ENCODE data around the gene BTBD3. TPM values are rescaled to one million over a fixed set of nuclear protein-coding genes. Genes with fewer than 3 reads are reported as not detected.

Gene BTBD3
- total RNA-seq, 1 donor from 2014 or later: 28.3 TPM

- no peak overlapping the region for H3K4me3 ChIP-seq
- intact Hi-C loops (cut with micrococcal nuclease): no loop called here
- no peak for DNase-seq
Measured at GRCh38 chr20:11949711-11950110, 32.0 kb downstream of the BTBD3 start.

GRCh38 chr20:11951696-11952095 lies 34.0 kb downstream of the BTBD3 start:
- DNase-seq: no peak
- Histone ChIP-seq H3K9me3 (replicated peaks) (peaks cover 8% of the 10 kb centered on the region), H3K4me3 (no peak overlapping the region), H3K27ac (replicated peaks) (no peak overlapping the region), H3K36me3 (no peaks in the 10 kb centered on the region), H3K27me3 (ENCODE audit: low read depth) (no peaks in the 10 kb centered on the region), H3K4me1 (no peaks in the 10 kb centered on the region)
- TF ChIP-seq CTCF (IDR thresholded peaks at IDR 0.05; ENCODE audit: borderline replicate concordance): no peak
- intact Hi-C loops (cut with micrococcal nuclease): no loop called here

More at GRCh38 chr20:11949711-11950110, 32.0 kb downstream of the BTBD3 start:
- no peak for TF ChIP-seq CTCF (IDR thresholded peaks at IDR 0.05; ENCODE audit: borderline replicate concordance)
- Histone ChIP-seq H3K4me1 (no peaks in the 10 kb centered on the region), H3K27ac (replicated peaks) (no peak overlapping the region), H3K27me3 (ENCODE audit: low read depth) (no peaks in the 10 kb centered on the region), H3K9me3 (replicated peaks) (peaks cover under 1% of the 10 kb centered on the region), H3K36me3 (no peaks in the 10 kb centered on the region)

GRCh38 chr20:11952639-11953038 lies 34.9 kb downstream of the BTBD3 start:
- Histone ChIP-seq H3K36me3 (no peaks in the 10 kb centered on the region), H3K27me3 (ENCODE audit: low read depth) (no peaks in the 10 kb centered on the region), H3K4me3 (no peak overlapping the region), H3K27ac (replicated peaks) (no peak overlapping the region), H3K4me1 (no peaks in the 10 kb centered on the region), H3K9me3 (replicated peaks) (peaks cover 8% of the 10 kb centered on the region)
- TF ChIP-seq CTCF (IDR thresholded peaks at IDR 0.05; ENCODE audit: borderline replicate concordance): no peak
- intact Hi-C loops (cut with micrococcal nuclease): no loop called here
- no peak for DNase-seq

- Histone ChIP-seq H3K27ac (replicated peaks) (no peak overlapping the region), H3K4me3 (no peak overlapping the region), H3K27me3 (ENCODE audit: low read depth) (no peaks in the 10 kb centered on the region), H3K36me3 (no peaks in the 10 kb centered on the region), H3K9me3 (replicated peaks) (peaks cover 8% of the 10 kb centered on the region), H3K4me1 (no peaks in the 10 kb centered on the region)
- DNase-seq: no peak
- no peak for TF ChIP-seq CTCF (IDR thresholded peaks at IDR 0.05; ENCODE audit: borderline replicate concordance)
- intact Hi-C loops (cut with micrococcal nuclease): no loop called here
Measured at GRCh38 chr20:11957911-11958310, 40.2 kb downstream of the BTBD3 start.

GRCh38 chr20:11958855-11959254 lies 41.2 kb downstream of the BTBD3 start:
- DNase-seq: no peak
- H3K27ac ChIP-seq (replicated peaks): no peak overlapping the region
- no peak for TF ChIP-seq CTCF (IDR thresholded peaks at IDR 0.05; ENCODE audit: borderline replicate concordance)
- no peak overlapping the region for H3K4me3 ChIP-seq
- intact Hi-C loops (cut with micrococcal nuclease): no loop called here
- no peaks in the 10 kb centered on the region for H3K4me1 ChIP-seq
- no peaks in the 10 kb centered on the region for H3K36me3 ChIP-seq
- H3K9me3 ChIP-seq (replicated peaks): peaks cover 8% of the 10 kb centered on the region
- H3K27me3 ChIP-seq (ENCODE audit: low read depth): no peaks in the 10 kb centered on the region

GRCh38 chr20:11965602-11966001 lies 47.9 kb downstream of the BTBD3 start:
- Histone ChIP-seq H3K4me3 (no peak overlapping the region), H3K36me3 (no peaks in the 10 kb centered on the region), H3K27me3 (ENCODE audit: low read depth) (no peaks in the 10 kb centered on the region), H3K9me3 (replicated peaks) (no peaks in the 10 kb centered on the region), H3K27ac (replicated peaks) (no peak overlapping the region), H3K4me1 (no peaks in the 10 kb centered on the region)
- intact Hi-C loops (cut with micrococcal nuclease): no loop called here
- TF ChIP-seq CTCF (IDR thresholded peaks at IDR 0.05; ENCODE audit: borderline replicate concordance): no peak
- DNase-seq: no peak
